ENCODE results near the gene ARAP1. TPM values are rescaled to one million over a fixed set of nuclear protein-coding genes. Genes with fewer than 3 reads are reported as not detected.

Gene ARAP1
- total RNA-seq, 1 donor from 2014 or later: 31.0 TPM

GRCh38 chr11:72760539-72761405 is 8.6 kb upstream of the ARAP1 start:
- ATAC-seq: no peak

GRCh38 chr11:72759468-72759985 is 7.3 kb upstream of the ARAP1 start:
- ATAC-seq: no peak

- ATAC-seq: no peak
Observed at GRCh38 chr11:72758690-72759389, 6.6 kb upstream of the ARAP1 start.

- ATAC-seq: no peak
Observed at GRCh38 chr11:72758304-72758689, 6.1 kb upstream of the ARAP1 start.

GRCh38 chr11:72755713-72756285 is 3.6 kb upstream of the ARAP1 start:
- ATAC-seq: no peak

- no peak for ATAC-seq
Observed at GRCh38 chr11:72754544-72755155, 2.4 kb upstream of the ARAP1 start.

GRCh38 chr11:72754149-72754543 is 1.9 kb upstream of the ARAP1 start:
- no peak for ATAC-seq

- ATAC-seq: no peak
Observed at GRCh38 chr11:72753341-72754148, 1.3 kb upstream of the ARAP1 start.

GRCh38 chr11:72751116-72752087 is 806 bp downstream of the ARAP1 start:
- peak; percentile 7 for ATAC-seq

GRCh38 chr11:72750556-72751115 is 1.6 kb downstream of the ARAP1 start:
- no peak for ATAC-seq

GRCh38 chr11:72750086-72750485 is 2.1 kb downstream of the ARAP1 start:
- ATAC-seq: no peak

- no peak for ATAC-seq
Observed at GRCh38 chr11:72747289-72747855, 4.8 kb downstream of the ARAP1 start.

- ATAC-seq: no peak
Observed at GRCh38 chr11:72746821-72747220, 5.4 kb downstream of the ARAP1 start.

- no peak for ATAC-seq
Observed at GRCh38 chr11:72745925-72746550, 6.2 kb downstream of the ARAP1 start.

GRCh38 chr11:72745511-72745910 is 6.7 kb downstream of the ARAP1 start:
- no peak for ATAC-seq

- ATAC-seq: no peak
Observed at GRCh38 chr11:72744474-72744873, 7.7 kb downstream of the ARAP1 start.

- ATAC-seq: peak; percentile 35
Observed at GRCh38 chr11:72743321-72744221, 8.6 kb downstream of the ARAP1 start.

- no peak for ATAC-seq
Observed at GRCh38 chr11:72742513-72743320, 9.5 kb downstream of the ARAP1 start.
